GM12874 (cell line): ENCODE data around the gene ZCCHC3.

Source experiments
- CTCF ChIP-seq: IDR thresholded peaks from 2 replicates; pipeline ENCODE4 v1.5.1; 2011; ENCODE audit warnings: low read depth, mild to moderate bottlenecking, control low read depth, low read length, moderate library complexity; ENCODE audit not compliant: insufficient read depth

Gene ZCCHC3

GRCh38 chr20:275791-276190 is 21.6 kb upstream of the ZCCHC3 start:
- TF ChIP-seq CTCF: no peak

DNA sequence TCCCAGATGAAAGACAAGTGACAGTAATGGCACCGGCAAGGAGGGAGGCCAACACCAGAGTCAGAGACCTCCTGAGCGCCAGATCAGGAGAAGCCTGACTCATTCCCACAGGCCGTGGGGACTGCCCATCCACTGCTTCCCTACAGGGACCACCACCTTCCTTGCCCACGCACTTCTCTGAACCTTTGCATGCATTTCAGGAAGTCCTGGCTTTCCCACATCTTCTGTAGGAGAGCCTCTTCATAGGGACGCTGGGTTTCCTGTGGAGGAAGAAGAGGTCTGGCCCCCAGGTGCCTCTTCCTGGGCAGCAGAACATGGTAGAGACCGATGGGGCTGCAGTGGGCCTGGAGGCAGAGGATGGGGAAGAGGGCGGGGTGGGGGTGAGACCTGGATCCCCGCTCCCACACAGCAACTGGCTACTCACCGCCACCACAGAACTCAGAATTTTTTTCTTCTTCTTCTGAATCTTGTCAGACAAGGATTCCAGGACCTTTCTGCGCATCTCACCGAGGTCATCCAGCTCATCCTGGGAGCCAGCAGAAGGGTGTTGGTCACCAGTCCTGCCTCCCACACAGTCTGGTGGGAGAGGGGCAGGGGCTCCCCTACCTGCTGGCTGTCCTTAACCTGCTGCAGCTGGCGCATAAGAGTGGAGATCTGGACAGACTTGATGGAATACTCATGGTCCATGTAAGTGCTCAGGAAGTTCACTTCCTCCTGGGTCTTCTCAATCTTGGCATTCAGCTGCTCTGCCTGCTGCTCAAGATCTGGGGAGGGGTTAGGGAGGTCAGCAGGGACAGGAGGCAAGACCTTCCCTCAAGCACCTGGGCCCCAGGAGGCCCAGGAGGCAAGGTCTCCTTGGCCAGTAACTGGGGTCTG is 20.5 kb upstream of the ZCCHC3 start:
- no peak for TF ChIP-seq CTCF

DNA sequence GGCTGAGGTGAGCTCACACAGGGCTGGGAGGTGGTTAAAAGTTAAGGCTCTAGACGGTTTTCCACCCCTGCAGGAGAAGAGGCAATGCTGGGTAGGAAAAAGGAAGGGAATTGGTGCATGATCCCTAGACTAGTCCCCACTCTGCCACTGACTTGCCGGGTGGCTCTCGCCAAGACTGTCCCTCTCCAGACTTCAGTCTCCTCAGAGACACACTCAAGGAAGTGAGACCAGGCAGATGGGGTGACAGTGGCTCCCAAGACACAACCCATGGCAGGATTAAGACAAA is 19.9 kb upstream of the ZCCHC3 start:
- no peak for TF ChIP-seq CTCF

DNA sequence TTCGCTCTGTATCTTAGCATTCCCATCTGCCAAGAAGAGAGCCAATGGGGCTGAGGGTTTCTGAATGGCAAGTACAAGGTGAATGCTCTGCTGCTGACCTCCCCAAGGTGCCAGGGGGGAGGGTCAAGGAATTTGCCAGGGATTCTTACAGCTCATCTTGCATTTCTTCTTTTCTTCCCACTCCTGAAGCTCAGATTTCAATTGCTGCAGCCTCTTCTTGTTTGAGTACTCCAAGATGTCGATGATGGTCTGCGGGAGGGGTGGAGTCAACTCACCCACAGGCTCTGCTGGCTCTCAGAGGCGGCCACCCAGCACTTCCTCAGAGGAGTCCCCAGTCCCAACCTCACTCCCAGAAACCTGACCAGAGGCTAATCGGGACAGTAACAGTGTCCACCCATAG is 19.2 kb upstream of the ZCCHC3 start:
- no peak for TF ChIP-seq CTCF

GRCh38 chr20:278607-279571 is 18.5 kb upstream of the ZCCHC3 start:
- TF ChIP-seq CTCF: no peak

- TF ChIP-seq CTCF: no peak
These were observed 13.2 kb upstream of the ZCCHC3 start for GRCh38 chr20:284172-284571.

- TF ChIP-seq CTCF: no peak
These were observed 10.9 kb upstream of the ZCCHC3 start for GRCh38 chr20:286508-286907.
